ENCODE data around the gene RNF187.

Gene RNF187

DNA sequence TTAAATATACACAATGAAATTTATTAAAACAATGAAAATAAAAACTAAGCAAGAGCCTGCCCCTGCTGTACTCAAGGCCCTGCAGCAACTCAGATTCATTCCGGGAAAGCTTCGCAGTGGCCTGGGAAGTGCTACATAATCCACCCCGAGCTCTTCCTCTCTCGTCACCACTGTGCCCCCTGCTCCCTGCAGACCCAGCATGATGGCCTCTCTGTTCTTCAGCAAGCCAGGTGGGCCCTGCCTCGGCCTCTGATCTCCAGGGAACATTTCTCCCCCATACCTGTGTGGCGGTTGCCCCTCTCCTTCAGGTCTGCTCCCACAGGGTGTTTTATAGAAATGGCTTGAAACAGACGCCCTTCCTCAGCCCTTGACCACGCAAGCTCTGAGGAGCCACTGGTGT, 10.6 kb downstream of the RNF187 start:
- TF ChIP-seq FOXP2 (optimal IDR thresholded peaks at IDR 0.05; ENCODE audit: borderline replicate concordance, extremely low read depth, extremely low read length, insufficient read depth) (no peak), TAF1 (IDR thresholded peaks at IDR 0.05; ENCODE audit: borderline replicate concordance, insufficient read depth, low read length) (no peak), SIN3A (IDR thresholded peaks at IDR 0.05; ENCODE audit: borderline replicate concordance, insufficient read depth, low read length) (no peak), REST (IDR thresholded peaks at IDR 0.05; ENCODE audit: insufficient read depth in 1 of 2, low read depth in 2 of 2, low read length in 2 of 2) (no peak), POLR2AphosphoS5 (IDR thresholded peaks at IDR 0.05; ENCODE audit: low read depth, low read length) (no peak)

GRCh38 chr1:228500143-228500734, 13.1 kb downstream of the RNF187 start:
- TF ChIP-seq POLR2AphosphoS5 (IDR thresholded peaks at IDR 0.05; ENCODE audit: low read depth, low read length) = no peak
- no peak for TF ChIP-seq REST (IDR thresholded peaks at IDR 0.05; ENCODE audit: insufficient read depth in 1 of 2, low read depth in 2 of 2, low read length in 2 of 2)
- TF ChIP-seq TAF1 (IDR thresholded peaks at IDR 0.05; ENCODE audit: borderline replicate concordance, insufficient read depth, low read length) = no peak
- no peak for TF ChIP-seq FOXP2 (optimal IDR thresholded peaks at IDR 0.05; ENCODE audit: borderline replicate concordance, extremely low read depth, extremely low read length, insufficient read depth)
- no peak for TF ChIP-seq SIN3A (IDR thresholded peaks at IDR 0.05; ENCODE audit: borderline replicate concordance, insufficient read depth, low read length)

GRCh38 chr1:228500901-228501871, 14.0 kb downstream of the RNF187 start:
- TF ChIP-seq FOXP2 (optimal IDR thresholded peaks at IDR 0.05; ENCODE audit: borderline replicate concordance, extremely low read depth, extremely low read length, insufficient read depth) (no peak), REST (IDR thresholded peaks at IDR 0.05; ENCODE audit: insufficient read depth in 1 of 2, low read depth in 2 of 2, low read length in 2 of 2) (peak in 1 of 2 experiments; percentile 23; a peak in 1 of 4 replicates), TAF1 (IDR thresholded peaks at IDR 0.05; ENCODE audit: borderline replicate concordance, insufficient read depth, low read length) (peak; percentile 47; the same call in 1 of the 2 replicates)

GRCh38 chr1:228502522-228502921, 15.3 kb downstream of the RNF187 start:
- TF ChIP-seq POLR2AphosphoS5 (IDR thresholded peaks at IDR 0.05; ENCODE audit: low read depth, low read length) = no peak
- no peak for TF ChIP-seq REST (IDR thresholded peaks at IDR 0.05; ENCODE audit: insufficient read depth in 1 of 2, low read depth in 2 of 2, low read length in 2 of 2)
- no peak for TF ChIP-seq TAF1 (IDR thresholded peaks at IDR 0.05; ENCODE audit: borderline replicate concordance, insufficient read depth, low read length)

Data from PFSK-1 (cell line).